NCI-H748 (cell line): ENCODE results near the gene ZNF619.

Experiments
- DNase-seq: peaks from one replicate; lab custom pipeline; 2025; ENCODE audit not compliant: unreplicated experiment; lab: John Stamatoyannopoulos, UW

ZNF619 gene

GRCh38 chr3:40524568-40525285, 47.8 kb downstream of the ZNF619 start, which contains the start of gene ZNF621:
Gene ZNF621, plus strand, starts transcription at chr3:40524960. Its CDS starts 881 bp downstream, at chr3:40525841.
- DNase-seq: peak; percentile 87

GRCh38 chr3:40528426-40528825, 51.5 kb downstream of the ZNF619 start:
- no peak for DNase-seq

- DNase-seq: no peak
Observed at GRCh38 chr3:40532252-40532651, 55.3 kb downstream of the ZNF619 start.

- no peak for DNase-seq
Observed at GRCh38 chr3:40534283-40534682, 57.4 kb downstream of the ZNF619 start.
